LNCAP (cell line): ENCODE results near the gene FAM13A.

Experiments
- TF ChIP-seq, protein P1 (sequence below): fragments of 450-650 bp; IDR thresholded peaks from 2 replicates; pipeline ENCODE4 v1.5.1; 2017; ENCODE audit warnings: mild to moderate bottlenecking

The FAM13A gene

DNA sequence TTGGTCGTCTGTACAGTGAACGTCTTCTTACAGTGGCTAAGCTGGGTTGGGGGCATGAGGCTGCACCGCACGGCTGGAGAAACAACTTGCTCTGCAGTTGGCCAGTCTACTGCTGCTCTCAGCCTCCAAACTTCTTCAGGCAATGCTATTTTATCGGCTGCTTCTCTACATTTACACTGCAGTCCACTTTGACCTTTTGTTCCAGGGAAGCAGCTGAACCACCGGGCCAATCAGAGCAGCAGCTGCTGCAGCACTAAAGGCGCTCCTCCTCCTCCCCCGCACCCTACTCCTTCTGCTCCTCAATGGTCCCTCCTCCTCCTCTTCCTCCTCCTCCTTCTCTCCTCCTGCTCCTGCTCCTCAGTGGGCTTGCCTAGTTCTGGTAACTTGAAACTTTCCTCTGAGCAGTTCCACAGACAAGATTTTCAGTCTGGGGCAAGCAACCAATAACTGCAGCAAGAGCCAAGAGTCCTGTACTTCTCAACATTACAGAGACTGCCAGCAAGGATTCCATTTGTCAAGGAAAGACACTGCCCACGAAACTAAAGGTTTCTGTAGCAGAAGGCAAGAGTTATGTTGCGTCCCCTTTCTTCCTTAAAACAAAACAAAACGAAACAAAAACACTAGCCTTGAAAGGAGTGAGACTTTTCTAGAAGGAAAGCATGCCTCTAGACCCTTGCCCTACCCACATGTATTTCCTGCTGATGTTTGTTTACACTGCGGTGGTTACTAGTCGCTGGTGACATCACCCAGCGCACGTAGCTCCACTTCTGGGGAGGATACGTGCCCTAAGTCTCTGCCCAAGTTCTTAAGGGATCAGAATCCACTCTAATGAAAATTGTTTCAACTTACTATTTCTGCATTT lies 233.7 kb downstream of the FAM13A start:
- TF ChIP-seq, protein P1, sequence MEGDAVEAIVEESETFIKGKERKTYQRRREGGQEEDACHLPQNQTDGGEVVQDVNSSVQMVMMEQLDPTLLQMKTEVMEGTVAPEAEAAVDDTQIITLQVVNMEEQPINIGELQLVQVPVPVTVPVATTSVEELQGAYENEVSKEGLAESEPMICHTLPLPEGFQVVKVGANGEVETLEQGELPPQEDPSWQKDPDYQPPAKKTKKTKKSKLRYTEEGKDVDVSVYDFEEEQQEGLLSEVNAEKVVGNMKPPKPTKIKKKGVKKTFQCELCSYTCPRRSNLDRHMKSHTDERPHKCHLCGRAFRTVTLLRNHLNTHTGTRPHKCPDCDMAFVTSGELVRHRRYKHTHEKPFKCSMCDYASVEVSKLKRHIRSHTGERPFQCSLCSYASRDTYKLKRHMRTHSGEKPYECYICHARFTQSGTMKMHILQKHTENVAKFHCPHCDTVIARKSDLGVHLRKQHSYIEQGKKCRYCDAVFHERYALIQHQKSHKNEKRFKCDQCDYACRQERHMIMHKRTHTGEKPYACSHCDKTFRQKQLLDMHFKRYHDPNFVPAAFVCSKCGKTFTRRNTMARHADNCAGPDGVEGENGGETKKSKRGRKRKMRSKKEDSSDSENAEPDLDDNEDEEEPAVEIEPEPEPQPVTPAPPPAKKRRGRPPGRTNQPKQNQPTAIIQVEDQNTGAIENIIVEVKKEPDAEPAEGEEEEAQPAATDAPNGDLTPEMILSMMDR, result no peak

DNA sequence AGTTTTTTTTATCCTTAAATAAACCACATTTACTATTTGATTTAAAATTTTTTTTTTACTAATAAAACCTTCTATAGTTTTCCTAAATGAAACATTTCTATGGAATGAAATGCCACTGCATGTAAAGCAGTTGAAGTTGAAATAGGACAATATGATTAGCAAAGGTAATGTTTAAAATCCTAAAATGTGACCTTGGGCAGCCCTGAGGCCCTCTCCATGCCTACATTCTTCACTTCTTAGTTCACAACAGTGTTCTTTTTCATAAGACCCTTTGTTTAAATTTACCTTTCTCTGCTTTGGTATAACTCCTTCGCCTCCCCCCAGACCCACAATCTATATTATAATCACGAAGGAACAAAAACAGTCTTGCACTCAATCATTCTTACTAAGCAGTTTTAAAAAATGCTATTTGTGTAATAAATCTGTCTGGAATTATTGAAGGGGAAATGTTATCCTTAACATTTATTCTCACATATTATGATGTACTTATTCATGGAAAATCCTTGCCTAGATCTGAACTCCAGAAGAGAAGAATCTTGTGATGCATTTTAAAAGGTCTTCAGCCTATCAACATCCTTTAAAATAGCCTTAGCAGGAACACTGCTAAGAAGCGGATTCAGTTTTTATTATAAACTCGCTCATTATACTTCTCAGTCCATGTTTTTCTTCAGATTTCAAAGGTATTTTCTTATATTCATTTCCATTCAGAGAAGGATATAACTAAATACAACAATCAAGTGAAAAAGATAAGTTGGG lies 234.8 kb downstream of the FAM13A start:
- TF ChIP-seq, protein P1, result no peak

DNA sequence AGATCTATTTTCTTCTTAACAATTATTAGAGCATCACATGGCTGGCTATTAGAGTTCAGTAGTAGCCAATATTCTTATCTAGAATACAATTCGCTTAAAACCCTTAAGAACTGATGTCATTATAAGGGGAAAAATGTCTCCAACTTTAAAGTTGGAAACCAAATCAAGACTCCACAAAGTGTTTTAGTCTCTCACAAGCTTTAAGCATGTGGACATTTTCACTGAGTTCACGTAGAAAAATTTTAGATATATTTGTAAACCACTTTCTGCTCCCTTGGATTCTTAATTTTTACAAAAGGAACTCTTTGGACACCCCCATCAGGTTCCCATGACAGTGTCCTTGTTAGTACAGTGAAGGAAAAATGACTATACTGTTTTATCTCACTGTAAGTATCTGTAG lies 235.5 kb downstream of the FAM13A start:
- TF ChIP-seq, protein P1, result no peak

DNA sequence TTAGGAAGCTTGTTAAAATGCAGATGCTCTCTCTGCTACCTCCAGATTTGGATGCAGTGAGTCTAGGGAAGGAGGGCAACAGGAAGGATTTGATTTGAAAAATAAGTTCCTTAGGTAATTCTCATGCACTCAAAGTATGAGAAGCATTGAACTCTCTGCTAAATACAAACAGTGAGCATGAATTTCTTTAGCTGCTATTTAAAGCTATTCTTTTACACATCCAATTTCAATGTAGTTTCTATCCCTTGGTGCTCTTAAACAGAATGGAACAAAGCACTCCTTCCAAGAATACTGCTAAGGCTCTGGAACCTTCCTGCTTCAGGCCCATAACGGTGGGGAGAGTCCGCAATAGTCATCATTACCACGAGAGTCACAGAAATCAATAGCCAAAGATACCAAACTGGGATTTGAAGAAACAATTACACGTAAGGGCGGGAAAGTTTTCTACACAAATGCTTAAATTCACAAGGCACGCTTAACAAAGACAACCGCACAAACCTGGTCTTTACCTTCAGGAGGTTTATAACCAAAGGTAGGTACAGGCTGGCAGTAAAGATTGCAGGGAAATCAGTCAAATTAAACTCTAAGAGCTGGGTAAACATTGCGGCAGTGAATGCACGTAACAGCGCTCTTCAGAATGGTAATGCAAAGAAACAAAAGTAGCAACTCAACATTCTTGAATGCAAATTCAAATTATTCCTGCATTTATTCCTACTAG lies 236.1 kb downstream of the FAM13A start:
- TF ChIP-seq, protein P1, result no peak

DNA sequence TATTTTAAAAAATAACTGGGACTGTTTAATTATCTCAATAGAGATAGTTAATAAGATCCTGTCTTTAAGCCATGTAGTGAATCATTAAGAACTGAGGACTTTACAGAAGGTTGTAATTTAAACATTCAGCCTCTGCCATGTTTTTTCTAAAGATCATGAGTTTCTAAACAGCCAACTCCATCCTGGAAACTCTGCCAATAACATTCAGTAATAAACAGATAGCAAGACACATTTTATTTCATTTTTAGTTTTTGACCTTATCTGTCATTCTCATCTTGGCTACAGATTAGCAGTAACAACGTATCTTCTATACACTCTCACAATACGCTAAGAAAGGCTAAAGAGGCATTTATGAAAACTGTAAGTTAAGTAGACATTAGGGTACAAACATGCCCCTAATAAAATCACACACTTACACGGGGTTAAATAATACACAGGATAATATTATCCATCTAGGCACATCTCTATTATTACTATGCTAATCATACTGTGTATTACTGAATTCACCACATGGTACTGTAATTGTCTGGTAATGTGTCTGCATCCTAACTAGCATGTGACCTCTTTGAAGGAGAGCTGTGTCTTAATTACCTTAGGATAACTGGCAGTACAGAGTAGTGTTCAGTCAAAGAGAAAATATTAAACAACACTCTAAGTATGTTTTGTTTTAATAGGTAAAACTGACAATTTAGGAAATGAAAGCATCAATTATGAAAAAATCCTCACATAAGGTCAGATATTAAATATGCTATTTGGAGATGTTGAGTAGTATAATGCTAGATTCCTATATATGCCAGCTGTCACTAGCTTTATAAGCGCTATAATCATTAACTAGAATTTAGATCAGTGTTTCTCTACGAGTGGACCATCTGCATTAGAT lies 236.9 kb downstream of the FAM13A start:
- TF ChIP-seq, protein P1, result no peak

DNA sequence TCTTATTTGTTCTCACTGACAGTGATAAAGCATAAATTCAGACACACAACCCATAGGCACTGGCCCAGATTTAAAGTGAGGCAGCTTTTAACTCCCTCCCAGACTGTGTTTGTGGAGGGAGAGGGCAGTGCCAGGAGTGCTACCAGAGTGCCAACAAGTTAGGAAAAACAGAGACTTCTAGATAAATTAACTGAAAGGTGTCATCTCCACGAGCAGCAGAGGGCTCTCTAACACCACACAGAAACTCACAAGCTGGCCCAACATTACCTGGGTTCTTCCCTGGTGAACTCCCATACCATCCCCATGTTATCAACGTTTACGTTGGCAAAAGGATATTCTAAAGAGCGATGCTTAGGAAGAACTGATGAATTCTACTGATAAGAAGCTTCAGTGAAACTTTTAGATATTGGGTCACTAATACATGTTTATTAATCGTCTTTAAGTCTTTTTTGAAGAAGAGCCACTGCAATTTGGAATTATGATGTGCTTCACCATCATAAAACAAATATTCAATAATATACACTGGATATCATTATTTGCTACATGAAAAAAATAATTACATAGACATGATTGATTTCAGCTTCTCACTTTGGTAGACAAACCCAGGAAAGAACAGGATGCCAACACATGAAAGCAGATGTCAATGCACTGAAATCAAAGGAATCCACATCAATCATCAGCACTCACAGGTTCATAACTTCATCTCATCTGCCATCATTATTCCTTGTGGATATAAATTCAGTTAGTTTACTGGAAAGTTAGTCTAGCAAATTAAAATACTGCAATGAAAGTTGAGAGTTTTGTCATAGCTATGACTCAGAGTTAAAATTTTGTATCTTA lies 238.1 kb downstream of the FAM13A start:
- TF ChIP-seq, protein P1, result peak; percentile 76
